ENCODE measurements around the gene TPX2.

The TPX2 gene

GRCh38 chr20:31764641-31765305, 25.7 kb downstream of the TPX2 start:
- no peak for DNase-seq (ENCODE audit: low read depth, low spot score)
- TF ChIP-seq CTCF (IDR thresholded peaks at IDR 0.05; ENCODE audit: insufficient read depth, low read length, missing control alignments) = no peak
- H3K4me3 ChIP-seq (ENCODE audit: low read depth, low read length) = no peak overlapping the region
- CTCF ChIA-PET = no interaction called here
- POLR2A ChIA-PET = no interaction called here

GRCh38 chr20:31767805-31768204, 28.7 kb downstream of the TPX2 start:
- no peak overlapping the region for H3K4me3 ChIP-seq (ENCODE audit: low read depth, low read length)
- ChIA-PET POLR2A (no interaction called here), CTCF (no interaction called here)
- DNase-seq (ENCODE audit: low read depth, low spot score) = no peak
- TF ChIP-seq CTCF (IDR thresholded peaks at IDR 0.05; ENCODE audit: insufficient read depth, low read length, missing control alignments) = no peak

- no peak for DNase-seq (ENCODE audit: low read depth, low spot score)
- no peak overlapping the region for H3K4me3 ChIP-seq (ENCODE audit: low read depth, low read length)
- no peak for TF ChIP-seq CTCF (IDR thresholded peaks at IDR 0.05; ENCODE audit: insufficient read depth, low read length, missing control alignments)
- ChIA-PET CTCF (no interaction called here), POLR2A (no interaction called here)
Observed at GRCh38 chr20:31769681-31770080, 30.6 kb downstream of the TPX2 start.

GRCh38 chr20:31770243-31770642, 31.2 kb downstream of the TPX2 start:
- ChIA-PET CTCF (interaction anchor here (1.4 kb wide), 1 partner anchor 157 kb away, joined by 4 read pairs; no protein-coding TSS in a partner anchor), POLR2A (no interaction called here)
- DNase-seq (ENCODE audit: low read depth, low spot score) = no peak
- no peak for TF ChIP-seq CTCF (IDR thresholded peaks at IDR 0.05; ENCODE audit: insufficient read depth, low read length, missing control alignments)
- no peak overlapping the region for H3K4me3 ChIP-seq (ENCODE audit: low read depth, low read length)

- POLR2A ChIA-PET = no interaction called here
- no peak overlapping the region for H3K4me3 ChIP-seq (ENCODE audit: low read depth, low read length)
- CTCF ChIA-PET = no interaction called here
- DNase-seq (ENCODE audit: low read depth, low spot score) = no peak
- TF ChIP-seq CTCF (IDR thresholded peaks at IDR 0.05; ENCODE audit: insufficient read depth, low read length, missing control alignments) = no peak
Observed at GRCh38 chr20:31774408-31774807, 35.3 kb downstream of the TPX2 start.

- POLR2A ChIA-PET = no interaction called here
- no peak for TF ChIP-seq CTCF (IDR thresholded peaks at IDR 0.05; ENCODE audit: insufficient read depth, low read length, missing control alignments)
Observed at GRCh38 chr20:31780839-31781238, 41.7 kb downstream of the TPX2 start.

More at GRCh38 chr20:31780839-31781238, 41.7 kb downstream of the TPX2 start:
- DNase-seq (ENCODE audit: low read depth, low spot score) = no peak
- H3K4me3 ChIP-seq (ENCODE audit: low read depth, low read length) = no peak overlapping the region
- CTCF ChIA-PET = interaction anchor here (2.6 kb wide), 1 partner anchor 147 kb away, joined by 7 read pairs; no protein-coding TSS in a partner anchor
